Measurements from ENCODE around the gene ANKMY1. TPM values are rescaled to one million over a fixed set of nuclear protein-coding genes. Genes with fewer than 3 reads are reported as not detected.

The ANKMY1 gene
- total and polyA plus RNA-seq, 2 of the 13 experiments (the other 11 are each of a cell fraction or from before 2014, with no cell fraction given), result 11.7 to 18.8 TPM

GRCh38 chr2:240586919-240587800 lies 29.4 kb upstream of the ANKMY1 start (continued):
- TF ChIP-seq ZNF407 (CRISPR knock-in tag; IDR thresholded peaks at IDR 0.05; ENCODE audit: not compliant biosample characterization) (peak; percentile 60), ERF (CRISPR knock-in tag; IDR thresholded peaks at IDR 0.05) (no peak), ZBED4 (CRISPR knock-in tag; IDR thresholded peaks at IDR 0.05; ENCODE audit: borderline replicate concordance) (no peak), ZNF737 (CRISPR knock-in tag; IDR thresholded peaks at IDR 0.05; ENCODE audit: borderline replicate concordance) (0 out of 2 replicates have a peak, but pooled peaks have one; percentile 27), ZNF484 (CRISPR knock-in tag; IDR thresholded peaks at IDR 0.05; ENCODE audit: borderline replicate concordance, low read depth) (no peak), ZMYM3 (CRISPR knock-in tag; IDR thresholded peaks at IDR 0.05) (no peak), ZNF460 (CRISPR knock-in tag; IDR thresholded peaks at IDR 0.05; ENCODE audit: borderline replicate concordance) (no peak), SP140L (CRISPR knock-in tag; IDR thresholded peaks at IDR 0.05; ENCODE audit: borderline replicate concordance) (no peak), PITX1 (CRISPR knock-in tag; IDR thresholded peaks at IDR 0.05) (0 out of 2 replicates have a peak, but pooled peaks have one; percentile 24)

All from HepG2 (cell line).